ENCODE results near the gene DGKB.

DGKB gene

GRCh38 chr7:14752301-14752700 lies 150.2 kb downstream of the DGKB start:
- no peak for DNase-seq

- DNase-seq = no peak
These were observed 151.1 kb downstream of the DGKB start for GRCh38 chr7:14751461-14751860.

- no peak for DNase-seq
These were observed 154.1 kb downstream of the DGKB start for GRCh38 chr7:14748461-14748860.

GRCh38 chr7:14747701-14748100 lies 154.8 kb downstream of the DGKB start:
- no peak for DNase-seq

- DNase-seq = no peak
These were observed 157.5 kb downstream of the DGKB start for GRCh38 chr7:14745076-14745475.

- no peak for DNase-seq
These were observed 161.9 kb downstream of the DGKB start for GRCh38 chr7:14740606-14741005.

- DNase-seq = no peak
These were observed 162.7 kb downstream of the DGKB start for GRCh38 chr7:14739841-14740185.

GRCh38 chr7:14739168-14739840 lies 163.2 kb downstream of the DGKB start:
- no peak for DNase-seq

- no peak for DNase-seq
These were observed 164.5 kb downstream of the DGKB start for GRCh38 chr7:14738086-14738485.

GRCh38 chr7:14734839-14735321 lies 167.7 kb downstream of the DGKB start:
- DNase-seq = no peak

- DNase-seq = no peak
These were observed 181.8 kb downstream of the DGKB start for GRCh38 chr7:14720785-14721184.

GRCh38 chr7:14717816-14718215 lies 184.7 kb downstream of the DGKB start:
- DNase-seq = no peak

- no peak for DNase-seq
These were observed 185.4 kb downstream of the DGKB start for GRCh38 chr7:14717169-14717568.

GRCh38 chr7:14714161-14714728 lies 188.3 kb downstream of the DGKB start:
- no peak for DNase-seq

- DNase-seq = no peak
These were observed 204.3 kb downstream of the DGKB start for GRCh38 chr7:14698239-14698638.

- no peak for DNase-seq
These were observed 204.9 kb downstream of the DGKB start for GRCh38 chr7:14697684-14698083.

- peak in 4 of 6 experiments; percentile 0 to 23 (median 12) for DNase-seq
These were observed 210.9 kb downstream of the DGKB start for GRCh38 chr7:14691597-14692203.

- DNase-seq = no peak
These were observed 211.5 kb downstream of the DGKB start for GRCh38 chr7:14691034-14691433.

- DNase-seq = no peak
These were observed 212.1 kb downstream of the DGKB start for GRCh38 chr7:14690486-14690885.

GRCh38 chr7:14690075-14690474 lies 212.5 kb downstream of the DGKB start:
- DNase-seq = no peak

GRCh38 chr7:14688208-14688607 lies 214.3 kb downstream of the DGKB start:
- no peak for DNase-seq

GRCh38 chr7:14687777-14688176 lies 214.8 kb downstream of the DGKB start:
- no peak for DNase-seq

GRCh38 chr7:14687241-14687640 lies 215.3 kb downstream of the DGKB start:
- DNase-seq = no peak

- DNase-seq = no peak
These were observed 217.4 kb downstream of the DGKB start for GRCh38 chr7:14685167-14685566.

Measured in stimulated activated naive CD4-positive, alpha-beta T cell (primary cell).